AG09319 (cell line): Measurements from ENCODE around the gene COBL.

Experiments used
- DNase-seq: peaks from one replicate; pipeline ENCODE4 v3.0.0-alpha.2; 2010; ENCODE audit warnings: low read depth; ENCODE audit errors: extremely low read depth
- TF ChIP-seq, protein P1 (sequence below): IDR thresholded peaks from 2 replicates; pipeline ENCODE4 v1.5.1; 2011; ENCODE audit warnings: low read depth, mild to moderate bottlenecking, inconsistent platforms, low read length, moderate library complexity

COBL gene

GRCh38 chr7:51316262-51316665 lies 345 bp downstream of the COBL start:
- TF ChIP-seq, protein P1, sequence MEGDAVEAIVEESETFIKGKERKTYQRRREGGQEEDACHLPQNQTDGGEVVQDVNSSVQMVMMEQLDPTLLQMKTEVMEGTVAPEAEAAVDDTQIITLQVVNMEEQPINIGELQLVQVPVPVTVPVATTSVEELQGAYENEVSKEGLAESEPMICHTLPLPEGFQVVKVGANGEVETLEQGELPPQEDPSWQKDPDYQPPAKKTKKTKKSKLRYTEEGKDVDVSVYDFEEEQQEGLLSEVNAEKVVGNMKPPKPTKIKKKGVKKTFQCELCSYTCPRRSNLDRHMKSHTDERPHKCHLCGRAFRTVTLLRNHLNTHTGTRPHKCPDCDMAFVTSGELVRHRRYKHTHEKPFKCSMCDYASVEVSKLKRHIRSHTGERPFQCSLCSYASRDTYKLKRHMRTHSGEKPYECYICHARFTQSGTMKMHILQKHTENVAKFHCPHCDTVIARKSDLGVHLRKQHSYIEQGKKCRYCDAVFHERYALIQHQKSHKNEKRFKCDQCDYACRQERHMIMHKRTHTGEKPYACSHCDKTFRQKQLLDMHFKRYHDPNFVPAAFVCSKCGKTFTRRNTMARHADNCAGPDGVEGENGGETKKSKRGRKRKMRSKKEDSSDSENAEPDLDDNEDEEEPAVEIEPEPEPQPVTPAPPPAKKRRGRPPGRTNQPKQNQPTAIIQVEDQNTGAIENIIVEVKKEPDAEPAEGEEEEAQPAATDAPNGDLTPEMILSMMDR = no peak
- no peak for DNase-seq

DNA sequence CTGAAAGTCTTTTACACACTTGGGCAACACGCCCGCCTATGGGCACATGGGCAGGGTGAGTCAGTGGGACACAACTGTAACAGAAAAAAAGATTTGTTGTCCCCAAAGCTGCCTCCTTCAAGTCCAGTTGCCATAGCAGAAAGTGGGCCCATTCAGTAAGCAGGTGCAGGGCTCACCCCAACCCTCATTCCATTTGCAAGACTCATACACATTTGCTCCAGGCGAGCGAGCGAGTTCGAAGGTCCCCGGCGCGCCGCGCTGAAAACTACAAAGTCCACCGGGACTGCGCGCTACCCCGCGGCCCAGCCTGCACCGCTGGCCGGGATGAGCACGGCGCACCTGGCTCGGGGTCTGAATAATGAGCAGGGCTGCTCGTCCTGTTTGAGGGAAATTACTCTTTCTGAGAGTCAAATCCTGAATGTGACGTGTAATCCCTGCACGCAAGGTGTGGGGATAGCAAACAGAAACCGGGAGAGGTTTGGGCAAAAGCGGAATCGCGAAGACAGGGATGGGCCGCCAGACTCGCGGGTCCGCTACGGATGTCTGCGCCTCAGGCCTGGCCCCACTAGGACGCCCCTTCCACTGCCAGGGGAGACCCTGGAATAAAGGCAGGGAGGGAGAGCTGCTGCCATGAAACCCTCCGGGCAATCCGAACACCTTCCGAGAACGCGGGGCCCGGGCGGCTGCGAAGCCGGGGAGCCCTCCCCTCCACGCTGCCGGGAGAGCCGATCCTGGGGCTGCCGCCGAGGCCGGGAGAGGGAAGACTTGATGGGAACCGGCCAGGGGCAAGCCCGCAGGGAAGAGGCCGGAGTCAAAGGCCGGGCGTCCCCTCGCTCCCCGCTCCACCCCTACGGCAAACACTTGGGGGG lies 982 bp downstream of the COBL start:
- DNase-seq = no peak
- TF ChIP-seq, protein P1 = no peak

DNA sequence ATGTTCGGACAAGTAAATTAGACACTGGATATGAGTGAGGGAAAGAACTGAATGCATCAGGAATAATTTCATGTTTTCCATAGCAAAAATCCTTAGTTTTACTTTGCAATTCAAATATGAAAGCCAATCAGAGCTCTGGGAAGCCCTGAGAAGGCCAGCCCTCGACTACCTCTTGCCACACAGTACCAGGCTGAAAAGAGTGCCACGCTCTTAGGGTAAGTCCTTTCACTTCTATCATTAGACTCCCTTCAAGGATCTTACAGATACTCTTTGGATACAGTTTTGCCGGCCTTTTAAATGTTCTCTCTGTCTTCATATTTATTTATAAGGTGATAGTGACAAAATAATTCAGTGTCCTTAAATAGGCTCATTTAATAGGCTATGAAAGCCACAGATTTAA lies 1.9 kb downstream of the COBL start:
- TF ChIP-seq, protein P1 = no peak
- DNase-seq = no peak

DNA sequence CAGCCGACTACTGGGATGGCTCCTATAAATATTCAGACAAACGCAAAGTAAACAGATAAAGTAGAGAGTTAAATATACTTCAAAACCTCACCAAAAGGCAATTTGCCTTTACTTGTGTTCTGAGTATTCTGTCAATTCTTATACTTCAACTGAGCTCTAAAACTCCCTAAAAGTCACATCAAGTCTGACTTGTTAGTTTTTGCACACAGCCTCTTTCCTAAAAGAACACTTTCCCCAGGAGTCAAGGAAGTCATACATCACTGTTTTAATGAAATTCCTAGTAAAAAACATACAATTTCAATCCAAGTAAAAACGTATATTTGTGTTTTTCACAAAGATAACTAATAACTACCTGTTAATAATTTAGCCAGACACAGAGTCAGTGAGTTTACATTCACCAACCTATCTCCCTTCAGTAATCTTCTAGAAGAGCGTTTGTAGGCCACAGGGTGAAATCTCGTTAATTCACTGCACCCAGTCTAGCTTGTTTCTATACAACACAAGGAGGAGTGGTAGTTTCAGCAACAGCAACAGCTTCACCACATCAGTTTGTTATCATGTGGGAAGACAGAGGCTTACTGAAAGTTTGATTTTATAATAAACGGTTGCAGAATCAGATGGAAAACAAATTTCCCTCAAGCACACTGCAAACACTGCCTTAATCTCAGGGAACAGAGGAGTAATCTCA lies 2.7 kb downstream of the COBL start:
- DNase-seq = no peak
- TF ChIP-seq, protein P1 = no peak

- TF ChIP-seq, protein P1 = no peak
- no peak for DNase-seq
Measured at GRCh38 chr7:51312951-51313737, 3.5 kb downstream of the COBL start.

DNA sequence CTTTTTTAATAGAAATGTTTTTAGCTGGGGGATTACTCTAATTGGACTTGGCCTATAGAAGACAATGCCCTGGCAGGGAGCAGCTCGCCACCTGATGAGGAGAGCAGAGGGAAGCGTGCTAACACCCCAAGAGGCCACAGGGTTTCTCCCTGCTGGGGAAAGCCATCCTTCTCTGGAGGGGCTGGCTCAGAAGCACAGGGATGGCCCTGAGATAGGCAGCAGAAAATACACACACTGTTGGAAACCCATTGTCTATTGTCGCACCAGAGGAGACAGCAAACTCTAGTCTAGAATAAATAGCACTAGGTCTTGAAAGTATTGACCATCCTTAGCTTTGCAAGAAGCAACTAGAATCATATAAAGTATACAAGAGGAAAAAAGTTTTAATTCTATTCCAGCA lies 5.4 kb downstream of the COBL start:
- TF ChIP-seq, protein P1 = no peak
- DNase-seq = no peak
